Liver (tissue), 9 donors: ENCODE results near the gene ARPC5L. TPM values are rescaled to one million over a fixed set of nuclear protein-coding genes. Genes with fewer than 3 reads are reported as not detected.
A peak's percentile ranks its signal among the peaks of the same experiment; 100 is the strongest.
"Not testable (repeated sequence)": the region's sequence is repeated elsewhere in the genome, so short reads cannot be mapped to it uniquely, and the experiment has no call there.

Experiments used
- DNase-seq: peaks from one replicate; pipeline ENCODE4 v3.0.0-alpha.2; 2017; ENCODE audit warnings: low spot score
- H3K27ac ChIP-seq, 2 donors: one replicate each; pipeline ENCODE4 v1.7.0; 2013; ENCODE audit warnings: inconsistent platforms in 2 of 2, low read length in 2 of 2, control low read depth in 1 of 2, low read depth in 1 of 2, mild to moderate bottlenecking in 1 of 2
- H3K27me3 ChIP-seq, 4 donors: one replicate each; pipeline versions ENCODE4 v1.6.1 to v1.7.0; 2013; ENCODE audit warnings: low read length in 3 of 4, inconsistent platforms in 1 of 4, mild to moderate bottlenecking in 1 of 4, moderate library complexity in 1 of 4; ENCODE audit not compliant: control insufficient read depth in 4 of 4, insufficient read depth in 4 of 4
- H3K36me3 ChIP-seq, 4 donors: one replicate each; pipeline versions ENCODE4 v1.6.1 to v1.7.0; 2013; ENCODE audit warnings: low read length in 3 of 4, mild to moderate bottlenecking in 3 of 4, low read depth in 1 of 4, moderate library complexity in 1 of 4; ENCODE audit not compliant: control insufficient read depth in 4 of 4, insufficient read depth in 3 of 4
- H3K4me1 ChIP-seq, 4 donors: one replicate each; pipeline versions ENCODE4 v1.6.1 to v1.7.0; 2013; ENCODE audit warnings: low read length in 3 of 4, mild to moderate bottlenecking in 3 of 4, moderate library complexity in 1 of 4; ENCODE audit not compliant: control insufficient read depth in 4 of 4, insufficient read depth in 4 of 4
- H3K4me3 ChIP-seq, 3 donors: one replicate each; pipeline versions ENCODE4 v1.6.1 to v1.7.0; 2013; ENCODE audit warnings: low read length in 3 of 3, control low read depth in 1 of 3, low read depth in 1 of 3, mild to moderate bottlenecking in 1 of 3
- H3K9ac ChIP-seq, 2 donors: one replicate each; pipeline ENCODE4 v1.7.0; 2013; ENCODE audit warnings: low read length in 2 of 2, mild to moderate bottlenecking in 2 of 2, moderate library complexity in 2 of 2, control low read depth in 1 of 2, low read depth in 1 of 2
- H3K9me3 ChIP-seq, 4 donors: one replicate each; pipeline versions ENCODE4 v1.6.1 to v1.7.0; 2013; ENCODE audit warnings: low read length in 3 of 4; ENCODE audit not compliant: control insufficient read depth in 4 of 4
- EGR1 ChIP-seq, 2 donors: IDR thresholded peaks; 2 replicates each; pipeline ENCODE4 v1.6.1; 2016 to 2018; ENCODE audit warnings: antibody characterized with exemption in 2 of 2, low read depth in 2 of 2
- FOXA1 ChIP-seq: IDR thresholded peaks from 2 replicates; pipeline ENCODE4 v1.6.1; 2016; ENCODE audit warnings: antibody characterized with exemption
- GABPA ChIP-seq, 2 donors: IDR thresholded peaks in 1 of 2; conservative IDR thresholded peaks in 1 of 2; 2 replicates each; pipeline ENCODE4 v1.6.1; 2016; ENCODE audit warnings: antibody characterized with exemption in 2 of 2, mild to moderate bottlenecking in 1 of 2, moderate library complexity in 1 of 2
- HNF4G ChIP-seq: IDR thresholded peaks from 2 replicates; pipeline ENCODE4 v1.6.1; 2016; ENCODE audit warnings: antibody characterized with exemption
- JUND ChIP-seq, 2 donors: IDR thresholded peaks; 2 replicates each; pipeline ENCODE4 v1.6.1; 2016; ENCODE audit warnings: antibody characterized with exemption in 2 of 2
- MAX ChIP-seq: IDR thresholded peaks from 2 replicates; pipeline ENCODE4 v1.6.1; 2016; ENCODE audit warnings: antibody characterized with exemption
- NR2F2 ChIP-seq: IDR thresholded peaks from 2 replicates; pipeline ENCODE4 v1.6.1; 2016; ENCODE audit warnings: antibody characterized with exemption
- WGBS: extraction: QIAGEN DNeasy Blood & Tissue Kit; methylation state at CpG from one replicate; pipeline ENCODE4 v1.1.7; 2013; 5-methylcytosine and 5-hydroxymethylcytosine counted together
- polyA plus RNA-seq, 2 donors: library from polyadenylated mRNA; stranded (reverse) in 1 of 2; unstranded in 1 of 2; fragments of 200-250 nt in 1 of 2; fragments of >200 nt in 1 of 2; fragmentation: Nextera tagmentation in 1 of 2; extraction: Ambion mirVana in 1 of 2; gene quantifications; one replicate each; pipeline versions ENCODE4 v1.2.1 to v1.2.3, GENCODE V29; 2013 to 2015
- total RNA-seq, 2 donors: library from RNA; depleted of rRNA; stranded (reverse); fragments of >200 nt; gene quantifications; one replicate each; pipeline ENCODE4 v1.2.3, GENCODE V29; 2014
- TF ChIP-seq, protein P1 (sequence below): IDR thresholded peaks from 2 replicates; pipeline ENCODE4 v1.6.1; 2016; ENCODE audit warnings: antibody characterized with exemption, mild to moderate bottlenecking
- donor health status: healthy.
- donor health status: healthy.
- donor health status: healthy.
- donor health status: healthy.
- donor health status: healthy.

ARPC5L gene
- total and polyA plus RNA-seq, 4 donors = 9.3 to 31.2 (median 17.8) TPM

DNA sequence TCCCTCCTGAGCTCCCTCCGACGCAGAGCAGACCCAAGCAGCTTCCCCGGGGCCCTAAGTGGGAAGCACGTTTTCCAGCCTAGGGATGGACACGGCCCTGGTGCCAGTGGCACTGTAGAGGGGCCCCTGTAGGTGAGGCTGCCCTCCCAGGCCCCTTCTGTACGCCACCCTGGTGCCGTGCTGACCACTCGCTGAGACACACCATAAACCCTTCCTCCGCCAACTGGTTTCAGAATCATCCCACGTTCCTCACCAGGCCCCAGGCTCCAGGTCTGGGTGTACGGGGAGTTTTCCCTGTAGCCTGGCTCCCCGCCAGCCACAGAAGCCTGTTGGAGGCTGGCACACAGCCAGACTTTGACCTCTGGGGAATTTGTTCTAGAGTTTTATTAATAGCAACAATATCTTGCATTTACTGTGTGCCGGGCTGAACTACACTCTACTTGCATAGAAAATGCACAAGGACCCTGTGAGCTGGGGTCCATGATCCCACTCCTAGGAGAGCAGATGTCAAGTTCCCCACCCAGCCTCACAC lies 26.8 kb upstream of the ARPC5L start:
- TF ChIP-seq EGR1 (IDR thresholded peaks at IDR 0.05; ENCODE audit: low read depth in 2 of 2) (no peak), JUND (IDR thresholded peaks at IDR 0.05) (no peak), NR2F2 (peak; percentile 25), GABPA (IDR thresholded peaks at IDR 0.05 in 1 of 2, conservative IDR thresholded peaks at IDR 0.05 in 1 of 2) (no peak), MAX (no peak), HNF4G (no peak), FOXA1 (no peak)
- TF ChIP-seq, protein P1, sequence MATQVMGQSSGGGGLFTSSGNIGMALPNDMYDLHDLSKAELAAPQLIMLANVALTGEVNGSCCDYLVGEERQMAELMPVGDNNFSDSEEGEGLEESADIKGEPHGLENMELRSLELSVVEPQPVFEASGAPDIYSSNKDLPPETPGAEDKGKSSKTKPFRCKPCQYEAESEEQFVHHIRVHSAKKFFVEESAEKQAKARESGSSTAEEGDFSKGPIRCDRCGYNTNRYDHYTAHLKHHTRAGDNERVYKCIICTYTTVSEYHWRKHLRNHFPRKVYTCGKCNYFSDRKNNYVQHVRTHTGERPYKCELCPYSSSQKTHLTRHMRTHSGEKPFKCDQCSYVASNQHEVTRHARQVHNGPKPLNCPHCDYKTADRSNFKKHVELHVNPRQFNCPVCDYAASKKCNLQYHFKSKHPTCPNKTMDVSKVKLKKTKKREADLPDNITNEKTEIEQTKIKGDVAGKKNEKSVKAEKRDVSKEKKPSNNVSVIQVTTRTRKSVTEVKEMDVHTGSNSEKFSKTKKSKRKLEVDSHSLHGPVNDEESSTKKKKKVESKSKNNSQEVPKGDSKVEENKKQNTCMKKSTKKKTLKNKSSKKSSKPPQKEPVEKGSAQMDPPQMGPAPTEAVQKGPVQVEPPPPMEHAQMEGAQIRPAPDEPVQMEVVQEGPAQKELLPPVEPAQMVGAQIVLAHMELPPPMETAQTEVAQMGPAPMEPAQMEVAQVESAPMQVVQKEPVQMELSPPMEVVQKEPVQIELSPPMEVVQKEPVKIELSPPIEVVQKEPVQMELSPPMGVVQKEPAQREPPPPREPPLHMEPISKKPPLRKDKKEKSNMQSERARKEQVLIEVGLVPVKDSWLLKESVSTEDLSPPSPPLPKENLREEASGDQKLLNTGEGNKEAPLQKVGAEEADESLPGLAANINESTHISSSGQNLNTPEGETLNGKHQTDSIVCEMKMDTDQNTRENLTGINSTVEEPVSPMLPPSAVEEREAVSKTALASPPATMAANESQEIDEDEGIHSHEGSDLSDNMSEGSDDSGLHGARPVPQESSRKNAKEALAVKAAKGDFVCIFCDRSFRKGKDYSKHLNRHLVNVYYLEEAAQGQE = no peak
- peak; percentile 53 for DNase-seq
- H3K4me1 ChIP-seq = peaks cover 0 to 4% (median 0%) of the 10 kb centered on the region in 4 donors
- H3K9ac ChIP-seq = no peak overlapping the region
- no peaks in the 10 kb centered on the region for H3K36me3 ChIP-seq
- no peaks in the 10 kb centered on the region for H3K27me3 ChIP-seq
- no peaks in the 10 kb centered on the region for H3K9me3 ChIP-seq
- no peak overlapping the region for H3K4me3 ChIP-seq
- no peak overlapping the region for H3K27ac ChIP-seq
- WGBS = 61% methylated on average over 13 of the region's 13 CpGs

- DNase-seq = not testable (repeated sequence)
Observed at GRCh38 chr9:124838132-124838531, 23.8 kb upstream of the ARPC5L start.

GRCh38 chr9:124838567-124839275 lies 23.2 kb upstream of the ARPC5L start:
- not testable (repeated sequence) for H3K4me1 ChIP-seq, DNase-seq, H3K27me3 ChIP-seq, H3K27ac ChIP-seq, H3K36me3 ChIP-seq, H3K4me3 ChIP-seq, H3K9me3 ChIP-seq, H3K9ac ChIP-seq
- WGBS = 60% methylated on average over 48 of the region's 52 CpGs

More at GRCh38 chr9:124838132-124838531, 23.8 kb upstream of the ARPC5L start:
- not testable (repeated sequence) for H3K9ac ChIP-seq, H3K4me1 ChIP-seq, H3K27me3 ChIP-seq, H3K27ac ChIP-seq, H3K4me3 ChIP-seq, H3K36me3 ChIP-seq, H3K9me3 ChIP-seq
- WGBS = 90% methylated on average over 5 of the region's 5 CpGs
